Effector CD8-positive, alpha-beta T cell (primary cell): ENCODE data around the gene MUC5B.
"Not testable (repeated sequence)": the region's sequence is repeated elsewhere in the genome, so short reads cannot be mapped to it uniquely, and the experiment has no call there.

Experiments
- DNase-seq: peaks from one replicate; lab custom pipeline; 2025; lab: John Stamatoyannopoulos, UW
- total RNA-seq, 4 experiments: gene quantifications; one replicate each; lab custom pipeline; 2026; lab: John Stamatoyannopoulos, UW

The MUC5B gene, protein sequence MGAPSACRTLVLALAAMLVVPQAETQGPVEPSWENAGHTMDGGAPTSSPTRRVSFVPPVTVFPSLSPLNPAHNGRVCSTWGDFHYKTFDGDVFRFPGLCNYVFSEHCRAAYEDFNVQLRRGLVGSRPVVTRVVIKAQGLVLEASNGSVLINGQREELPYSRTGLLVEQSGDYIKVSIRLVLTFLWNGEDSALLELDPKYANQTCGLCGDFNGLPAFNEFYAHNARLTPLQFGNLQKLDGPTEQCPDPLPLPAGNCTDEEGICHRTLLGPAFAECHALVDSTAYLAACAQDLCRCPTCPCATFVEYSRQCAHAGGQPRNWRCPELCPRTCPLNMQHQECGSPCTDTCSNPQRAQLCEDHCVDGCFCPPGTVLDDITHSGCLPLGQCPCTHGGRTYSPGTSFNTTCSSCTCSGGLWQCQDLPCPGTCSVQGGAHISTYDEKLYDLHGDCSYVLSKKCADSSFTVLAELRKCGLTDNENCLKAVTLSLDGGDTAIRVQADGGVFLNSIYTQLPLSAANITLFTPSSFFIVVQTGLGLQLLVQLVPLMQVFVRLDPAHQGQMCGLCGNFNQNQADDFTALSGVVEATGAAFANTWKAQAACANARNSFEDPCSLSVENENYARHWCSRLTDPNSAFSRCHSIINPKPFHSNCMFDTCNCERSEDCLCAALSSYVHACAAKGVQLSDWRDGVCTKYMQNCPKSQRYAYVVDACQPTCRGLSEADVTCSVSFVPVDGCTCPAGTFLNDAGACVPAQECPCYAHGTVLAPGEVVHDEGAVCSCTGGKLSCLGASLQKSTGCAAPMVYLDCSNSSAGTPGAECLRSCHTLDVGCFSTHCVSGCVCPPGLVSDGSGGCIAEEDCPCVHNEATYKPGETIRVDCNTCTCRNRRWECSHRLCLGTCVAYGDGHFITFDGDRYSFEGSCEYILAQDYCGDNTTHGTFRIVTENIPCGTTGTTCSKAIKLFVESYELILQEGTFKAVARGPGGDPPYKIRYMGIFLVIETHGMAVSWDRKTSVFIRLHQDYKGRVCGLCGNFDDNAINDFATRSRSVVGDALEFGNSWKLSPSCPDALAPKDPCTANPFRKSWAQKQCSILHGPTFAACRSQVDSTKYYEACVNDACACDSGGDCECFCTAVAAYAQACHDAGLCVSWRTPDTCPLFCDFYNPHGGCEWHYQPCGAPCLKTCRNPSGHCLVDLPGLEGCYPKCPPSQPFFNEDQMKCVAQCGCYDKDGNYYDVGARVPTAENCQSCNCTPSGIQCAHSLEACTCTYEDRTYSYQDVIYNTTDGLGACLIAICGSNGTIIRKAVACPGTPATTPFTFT (N-terminal part only)
- total RNA-seq: 0 to 0.18 (median 0.09) reads per million in 4 experiments

DNA sequence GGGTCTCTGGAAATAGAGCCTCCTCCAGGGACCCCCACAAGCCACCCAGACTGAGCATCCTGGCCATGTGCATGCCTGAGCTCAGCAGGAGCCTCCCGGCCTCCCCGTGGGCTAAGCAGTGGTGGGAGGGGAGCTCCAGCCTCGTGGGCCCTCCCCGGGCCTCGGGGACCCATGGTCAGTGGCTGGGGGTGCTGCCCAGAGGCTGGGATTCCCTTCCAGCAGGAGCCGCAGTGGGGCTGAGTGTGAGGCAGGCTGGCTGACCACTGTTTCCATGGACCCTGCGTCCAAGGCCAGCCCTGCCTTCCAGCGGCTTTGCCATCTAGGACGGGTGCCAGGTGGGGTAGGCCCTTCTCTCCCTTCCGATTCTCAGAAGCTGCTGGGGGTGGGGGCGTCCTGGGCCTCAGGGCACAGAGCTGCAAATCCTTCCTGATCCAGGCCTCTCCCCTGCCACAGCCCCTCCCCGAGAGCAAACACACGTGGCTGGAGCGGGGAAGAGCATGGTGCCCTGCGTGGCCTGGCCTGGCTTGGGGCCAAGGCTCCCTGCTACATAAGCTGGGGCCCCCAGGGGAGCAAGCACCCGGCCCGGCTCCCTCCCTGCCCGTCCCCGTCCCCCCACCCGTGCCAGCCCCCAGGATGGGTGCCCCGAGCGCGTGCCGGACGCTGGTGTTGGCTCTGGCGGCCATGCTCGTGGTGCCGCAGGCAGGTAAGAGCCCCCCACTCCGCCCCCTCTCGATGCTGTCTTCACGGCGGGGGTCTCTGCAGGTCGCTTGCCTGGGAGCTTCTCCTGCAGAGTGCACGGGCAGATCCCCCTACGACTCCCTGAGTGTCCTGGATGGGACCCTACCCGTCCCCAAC, at the start of gene MUC5B:
Gene MUC5B (plus strand): TSS at position 576 of the 855 bp plus-strand sequence. CDS start 58 bp downstream, at position 634.
- DNase-seq: no peak

DNA sequence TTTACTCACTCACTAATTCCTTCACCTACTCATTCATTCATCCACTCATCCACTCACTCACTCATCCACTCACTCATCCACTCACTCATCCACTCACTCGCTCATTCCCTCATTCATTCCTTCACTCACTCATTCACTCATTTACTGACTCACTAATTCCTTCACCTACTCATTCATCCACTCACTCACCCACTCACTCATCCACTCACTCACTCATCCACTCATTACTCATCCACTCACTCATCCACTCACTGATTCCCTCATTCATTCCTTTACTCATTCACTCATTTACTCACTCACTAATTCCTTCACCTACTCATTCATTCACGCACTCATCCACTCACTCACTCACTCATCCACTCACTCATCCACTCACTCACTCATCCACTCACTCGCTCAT, 49.5 kb upstream of the MUC5B start:
- DNase-seq: not testable (repeated sequence)

DNA sequence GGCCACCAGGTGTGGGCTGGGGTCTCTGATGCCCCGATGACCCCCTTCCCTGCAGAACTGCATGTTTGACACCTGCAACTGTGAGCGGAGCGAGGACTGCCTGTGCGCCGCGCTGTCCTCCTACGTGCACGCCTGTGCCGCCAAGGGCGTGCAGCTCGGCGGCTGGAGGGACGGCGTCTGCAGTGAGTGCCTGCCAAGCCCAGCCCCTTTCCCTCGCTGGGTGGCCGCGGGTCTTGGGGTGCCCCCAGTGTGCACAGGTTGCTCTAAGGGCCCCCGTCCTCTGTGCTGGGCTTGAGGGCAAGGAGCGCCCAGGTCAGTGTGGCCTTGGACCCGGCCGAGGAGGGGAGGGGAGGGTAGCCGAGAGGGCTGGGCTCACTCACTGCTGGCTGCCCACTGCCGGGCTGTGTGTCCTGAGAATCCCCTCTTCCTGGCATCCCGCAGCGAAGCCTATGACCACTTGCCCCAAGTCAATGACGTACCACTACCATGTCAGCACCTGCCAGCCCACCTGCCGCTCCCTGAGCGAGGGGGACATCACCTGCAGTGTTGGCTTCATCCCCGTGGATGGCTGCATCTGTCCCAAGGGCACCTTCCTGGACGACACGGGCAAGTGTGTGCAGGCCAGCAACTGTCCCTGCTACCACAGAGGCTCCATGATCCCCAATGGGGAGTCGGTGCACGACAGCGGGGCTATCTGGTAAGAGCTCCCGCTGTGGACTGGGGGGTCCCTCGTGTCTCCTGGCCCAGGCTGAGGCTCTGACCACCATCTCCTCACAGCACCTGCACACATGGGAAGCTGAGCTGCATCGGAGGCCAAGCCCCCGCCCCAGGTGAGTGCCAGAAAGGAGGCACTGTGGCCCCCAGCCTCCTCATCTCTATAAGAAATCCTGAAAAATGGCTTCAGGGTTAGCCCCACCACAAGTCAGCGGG, 48.2 kb upstream of the MUC5B start:
- DNase-seq: no peak

DNA sequence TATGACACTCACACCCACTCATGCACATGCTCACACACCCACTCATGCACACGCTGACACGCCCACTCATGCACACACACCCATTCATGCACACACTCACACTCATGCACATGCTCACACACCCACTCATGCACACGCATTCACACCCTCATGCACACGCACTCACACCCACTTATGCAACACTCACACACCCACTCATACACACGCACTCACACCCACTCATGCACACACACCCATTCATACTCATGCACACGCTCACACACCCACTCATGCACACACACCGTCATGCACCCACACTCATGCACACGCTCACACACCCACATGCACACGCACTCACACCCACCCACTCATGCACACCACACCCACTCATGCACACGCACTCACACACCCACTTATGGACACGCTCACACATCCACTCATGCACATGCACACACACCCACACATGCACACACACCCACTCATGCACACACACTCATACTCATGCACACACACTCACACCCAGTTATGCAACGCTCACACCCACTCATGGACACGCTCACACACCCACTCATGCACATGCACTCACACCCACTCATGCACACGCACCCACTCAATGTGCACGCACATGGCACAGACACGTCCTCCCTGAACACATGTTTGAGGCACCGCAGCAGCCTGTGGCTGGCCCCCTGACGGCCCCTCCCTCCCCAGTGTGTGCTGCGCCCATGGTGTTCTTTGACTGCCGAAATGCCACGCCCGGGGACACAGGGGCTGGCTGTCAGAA, 47.2 kb upstream of the MUC5B start:
- DNase-seq: no peak

DNA sequence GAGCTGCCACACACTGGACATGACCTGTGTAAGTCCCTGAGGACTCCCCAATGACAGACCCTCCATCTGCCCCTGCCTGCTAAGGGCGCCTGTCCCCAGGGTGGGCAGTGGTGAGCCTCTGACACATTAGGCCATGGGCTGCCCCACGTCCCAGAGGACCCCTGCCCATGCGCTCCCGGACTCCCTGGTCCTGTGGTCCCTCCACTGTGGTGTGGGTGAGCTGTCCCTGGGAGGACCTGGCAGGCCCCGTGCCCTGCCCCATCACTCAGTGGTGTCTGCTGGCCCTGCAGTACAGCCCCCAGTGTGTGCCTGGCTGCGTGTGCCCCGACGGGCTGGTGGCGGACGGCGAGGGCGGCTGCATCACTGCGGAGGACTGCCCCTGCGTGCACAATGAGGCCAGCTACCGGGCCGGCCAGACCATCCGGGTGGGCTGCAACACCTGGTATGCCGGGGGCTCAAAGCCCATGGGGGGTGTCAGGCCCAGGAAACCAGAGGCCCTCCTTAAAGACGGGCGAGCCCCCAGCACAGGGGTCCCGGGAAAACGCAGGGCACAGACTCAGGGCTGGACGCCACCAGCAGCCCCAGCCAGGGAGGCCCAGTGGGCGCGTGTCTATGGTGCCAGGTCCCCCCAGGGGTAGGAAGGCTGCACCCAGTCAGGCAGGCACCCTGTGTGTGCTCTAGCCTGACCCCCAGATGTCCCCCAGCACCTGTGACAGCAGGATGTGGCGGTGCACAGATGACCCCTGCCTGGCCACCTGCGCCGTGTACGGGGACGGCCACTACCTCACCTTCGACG, 46.4 kb upstream of the MUC5B start:
- DNase-seq: no peak

DNA sequence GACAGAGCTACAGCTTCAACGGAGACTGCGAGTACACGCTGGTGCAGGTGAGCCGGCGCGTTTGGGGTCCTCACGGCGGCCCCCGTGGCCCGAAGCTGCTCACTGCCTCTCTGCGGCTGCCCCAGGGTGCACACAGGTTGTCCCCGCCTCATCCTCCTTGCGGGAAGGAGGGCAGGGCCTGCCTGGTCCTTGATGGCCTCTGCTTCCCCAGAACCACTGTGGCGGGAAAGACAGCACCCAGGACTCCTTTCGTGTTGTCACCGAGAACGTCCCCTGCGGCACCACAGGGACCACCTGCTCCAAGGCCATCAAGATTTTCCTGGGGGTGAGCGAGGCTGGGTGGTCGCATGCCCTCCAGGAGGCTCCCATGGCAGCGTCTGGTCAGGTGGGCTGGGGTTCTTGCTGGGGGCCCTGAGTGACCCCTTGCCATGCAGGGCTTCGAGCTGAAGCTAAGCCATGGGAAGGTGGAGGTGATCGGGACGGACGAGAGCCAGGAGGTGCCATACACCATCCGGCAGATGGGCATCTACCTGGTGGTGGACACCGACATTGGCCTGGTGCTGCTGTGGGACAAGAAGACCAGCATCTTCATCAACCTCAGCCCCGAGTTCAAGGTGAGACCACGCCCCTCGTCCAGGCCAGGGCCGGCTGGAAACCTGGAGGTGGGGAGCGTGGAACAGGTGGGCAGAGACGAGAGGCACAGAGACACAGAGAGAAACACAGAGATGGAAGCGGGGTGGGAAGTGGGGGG, 45.7 kb upstream of the MUC5B start:
- DNase-seq: no peak

DNA sequence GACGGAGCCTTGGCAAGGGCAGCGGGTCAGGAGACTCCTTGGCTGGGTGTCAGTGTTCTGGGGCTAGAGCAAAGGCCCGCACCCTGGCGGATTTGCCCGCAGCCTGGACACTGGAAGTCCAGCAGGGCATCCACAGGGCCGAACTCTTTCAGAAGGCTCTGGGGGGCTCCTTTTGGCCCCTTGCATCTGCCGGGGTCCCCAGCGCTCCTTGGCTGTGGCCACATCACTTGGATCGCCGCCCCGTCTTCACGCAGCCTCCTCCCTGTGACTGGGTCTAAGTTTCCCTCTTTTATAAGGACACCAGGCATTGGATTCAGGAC, 45.1 kb upstream of the MUC5B start:
- no peak for DNase-seq

DNA sequence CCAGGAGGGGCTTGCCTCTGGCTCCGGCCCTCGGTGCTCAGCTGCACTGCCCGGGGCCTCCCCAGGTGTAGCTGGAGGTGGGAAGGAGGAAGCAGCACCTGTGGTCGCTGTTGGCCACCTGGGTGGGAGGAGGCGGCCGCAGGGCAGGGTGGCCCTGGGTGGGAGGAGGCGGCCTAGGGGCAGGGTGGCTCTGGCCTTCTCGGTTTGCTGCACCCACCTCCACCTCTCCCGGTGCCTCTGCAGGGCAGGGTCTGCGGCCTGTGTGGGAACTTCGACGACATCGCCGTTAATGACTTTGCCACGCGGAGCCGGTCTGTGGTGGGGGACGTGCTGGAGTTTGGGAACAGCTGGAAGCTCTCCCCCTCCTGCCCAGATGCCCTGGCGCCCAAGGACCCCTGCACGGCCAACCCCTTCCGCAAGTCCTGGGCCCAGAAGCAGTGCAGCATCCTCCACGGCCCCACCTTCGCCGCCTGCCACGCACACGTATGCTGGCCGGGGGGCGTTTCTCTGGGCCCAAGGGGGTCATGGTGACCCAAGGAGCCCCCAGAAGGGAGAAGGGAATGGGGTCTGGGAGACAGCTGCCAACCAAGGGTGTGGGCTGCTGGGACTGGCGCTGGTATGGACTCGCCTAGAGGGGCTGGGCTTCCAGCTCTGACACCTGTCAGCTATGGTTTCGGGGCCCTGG, 44.5 kb upstream of the MUC5B start:
- no peak for DNase-seq

DNA sequence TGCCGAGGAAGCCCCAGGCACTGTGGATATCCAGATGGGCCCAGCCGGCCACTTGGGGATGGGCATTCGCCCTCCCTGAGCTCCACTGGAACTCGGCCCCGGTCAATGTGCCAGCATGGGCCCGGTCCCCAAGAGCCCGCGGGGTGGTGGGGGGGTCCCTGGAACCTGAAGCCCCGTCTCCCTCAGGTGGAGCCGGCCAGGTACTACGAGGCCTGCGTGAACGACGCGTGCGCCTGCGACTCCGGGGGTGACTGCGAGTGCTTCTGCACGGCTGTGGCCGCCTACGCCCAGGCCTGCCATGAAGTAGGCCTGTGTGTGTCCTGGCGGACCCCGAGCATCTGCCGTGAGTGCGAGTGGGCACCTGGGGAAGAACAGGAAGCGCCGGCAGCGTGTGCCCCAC, 44.0 kb upstream of the MUC5B start:
- DNase-seq: no peak

DNA sequence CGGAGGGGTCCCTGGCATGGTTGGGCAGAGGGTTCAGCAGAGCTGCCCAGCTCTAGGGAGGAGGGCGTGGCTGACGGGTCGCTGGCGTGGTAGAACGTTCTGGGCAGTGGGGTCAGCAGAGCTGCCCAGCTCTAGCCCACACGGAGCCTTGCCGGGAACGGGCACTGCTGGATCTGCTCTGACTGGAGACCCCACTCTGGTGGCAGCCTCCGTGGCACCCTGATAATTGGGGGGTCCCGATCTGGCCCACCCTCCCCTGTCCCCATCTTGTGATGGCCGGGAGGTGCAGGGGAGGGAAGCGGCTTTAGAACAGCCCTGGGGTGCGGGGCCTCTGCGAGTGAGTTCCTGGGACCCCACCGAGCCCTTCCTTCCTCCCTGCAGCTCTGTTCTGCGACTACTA, 43.2 kb upstream of the MUC5B start:
- no peak for DNase-seq

DNA sequence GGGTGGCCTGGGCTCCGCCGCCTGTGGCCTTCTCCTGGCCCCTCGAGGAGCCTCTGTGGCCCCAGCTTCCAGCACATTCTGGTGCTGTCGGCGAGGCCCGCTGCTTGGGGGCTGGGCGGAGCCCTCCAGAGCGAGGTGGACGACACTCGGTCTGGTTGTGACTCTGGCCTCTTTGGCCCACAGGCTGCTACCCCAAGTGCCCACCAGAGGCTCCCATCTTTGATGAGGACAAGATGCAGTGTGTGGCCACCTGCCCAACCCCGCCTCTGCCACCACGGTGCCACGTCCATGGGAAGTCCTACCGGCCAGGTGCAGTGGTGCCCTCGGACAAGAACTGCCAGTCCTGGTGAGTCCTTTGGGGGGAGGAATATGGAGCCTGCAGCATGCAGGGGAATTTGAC, 42.7 kb upstream of the MUC5B start:
- DNase-seq: no peak

DNA sequence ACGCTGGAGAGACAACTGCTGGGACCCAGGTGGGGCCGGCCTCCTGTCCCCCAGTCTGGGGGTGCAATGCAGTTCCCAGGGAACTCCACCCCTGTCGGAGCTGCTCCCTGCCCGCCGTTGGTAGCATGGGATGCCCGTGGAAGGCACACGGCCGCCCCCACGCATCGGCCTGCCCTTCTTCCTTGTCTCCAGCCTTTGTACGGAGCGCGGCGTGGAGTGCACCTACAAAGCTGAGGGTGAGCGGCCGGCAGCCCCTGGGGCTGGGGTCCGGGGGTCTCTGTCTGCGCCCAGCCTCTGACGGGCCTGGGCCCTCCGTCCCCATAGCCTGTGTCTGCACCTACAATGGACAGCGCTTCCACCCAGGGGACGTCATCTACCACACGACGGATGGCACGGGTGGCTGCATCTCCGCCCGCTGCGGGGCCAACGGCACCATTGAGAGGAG, 41.9 kb upstream of the MUC5B start:
- no peak for DNase-seq

DNA sequence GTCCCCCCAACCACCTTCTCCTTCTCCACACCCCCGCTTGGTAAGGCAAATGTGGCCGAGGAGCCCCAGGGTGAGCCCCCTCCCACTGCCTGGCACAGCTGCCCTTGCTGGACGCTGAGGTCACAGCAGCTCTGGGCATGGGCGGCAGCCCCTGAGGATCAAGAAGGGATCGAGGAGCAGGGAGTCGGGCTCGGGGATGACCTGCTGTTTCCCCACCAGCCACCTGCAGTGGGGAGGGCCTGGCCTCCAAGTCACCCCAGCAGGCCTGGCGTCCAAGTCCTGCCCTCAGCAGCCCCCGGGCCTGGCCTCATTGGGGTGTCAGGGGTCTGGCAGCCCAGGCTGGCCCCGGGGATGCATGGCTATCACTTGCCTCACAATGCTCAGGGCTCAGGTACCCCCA, 41.4 kb upstream of the MUC5B start:
- DNase-seq: no peak

DNA sequence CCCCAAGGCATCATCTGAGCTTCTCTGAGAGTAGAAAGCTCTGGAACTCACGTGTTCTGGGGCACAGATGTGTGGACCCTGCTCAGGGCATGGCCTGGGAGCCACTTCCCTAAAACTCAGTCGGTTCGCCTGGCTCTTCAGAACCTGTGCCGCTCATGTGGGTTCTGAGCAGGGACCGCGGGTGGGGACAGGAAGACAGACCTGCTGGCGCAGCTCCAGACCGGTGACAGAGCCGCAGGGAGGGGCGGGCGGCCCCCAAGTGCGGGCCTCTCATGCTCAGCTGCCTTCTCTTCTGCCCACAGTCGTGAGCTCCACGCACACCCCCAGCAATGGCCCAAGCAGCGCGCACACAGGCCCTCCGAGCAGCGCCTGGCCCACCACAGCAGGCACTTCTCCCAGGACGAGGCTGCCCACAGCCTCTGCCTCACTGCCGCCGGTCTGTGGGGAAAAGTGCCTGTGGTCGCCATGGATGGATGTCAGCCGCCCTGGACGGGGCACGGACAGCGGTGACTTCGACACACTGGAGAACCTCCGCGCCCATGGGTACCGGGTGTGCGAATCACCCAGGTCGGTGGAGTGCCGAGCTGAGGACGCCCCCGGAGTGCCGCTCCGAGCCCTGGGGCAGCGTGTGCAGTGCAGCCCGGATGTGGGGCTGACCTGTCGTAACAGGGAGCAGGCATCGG, 40.9 kb upstream of the MUC5B start:
- no peak for DNase-seq

DNA sequence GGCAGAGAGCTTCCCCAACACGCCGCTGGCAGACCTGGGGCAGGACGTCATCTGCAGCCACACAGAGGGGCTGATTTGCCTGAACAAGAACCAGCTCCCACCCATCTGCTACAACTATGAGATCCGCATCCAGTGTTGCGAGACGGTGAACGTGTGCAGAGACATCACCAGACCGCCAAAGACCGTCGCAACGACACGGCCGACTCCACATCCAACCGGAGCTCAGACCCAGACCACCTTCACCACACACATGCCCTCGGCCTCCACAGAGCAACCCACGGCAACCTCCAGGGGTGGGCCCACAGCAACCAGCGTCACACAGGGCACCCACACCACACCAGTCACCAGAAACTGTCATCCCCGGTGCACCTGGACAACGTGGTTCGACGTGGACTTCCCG, 38.7 kb upstream of the MUC5B start:
- DNase-seq: not testable (repeated sequence)

DNA sequence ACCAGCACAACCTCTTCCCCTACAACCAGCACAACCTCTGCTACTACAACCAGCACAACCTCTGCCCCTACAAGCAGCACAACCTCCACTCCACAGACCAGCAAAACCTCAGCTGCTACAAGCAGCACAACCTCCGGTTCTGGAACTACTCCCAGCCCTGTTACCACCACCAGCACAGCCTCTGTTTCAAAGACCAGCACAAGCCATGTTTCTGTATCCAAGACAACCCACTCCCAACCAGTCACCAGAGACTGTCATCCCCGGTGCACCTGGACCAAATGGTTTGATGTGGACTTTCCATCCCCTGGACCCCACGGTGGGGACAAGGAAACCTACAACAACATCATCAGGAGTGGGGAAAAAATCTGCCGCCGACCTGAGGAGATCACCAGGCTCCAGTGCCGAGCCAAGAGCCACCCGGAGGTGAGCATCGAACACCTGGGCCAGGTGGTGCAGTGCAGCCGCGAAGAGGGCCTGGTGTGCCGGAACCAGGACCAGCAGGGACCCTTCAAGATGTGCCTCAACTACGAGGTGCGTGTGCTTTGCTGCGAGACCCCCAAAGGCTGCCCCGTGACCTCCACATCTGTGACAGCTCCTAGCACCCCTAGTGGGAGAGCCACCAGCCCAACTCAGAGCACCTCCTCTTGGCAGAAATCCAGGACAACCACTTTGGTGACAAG, 34.3 kb upstream of the MUC5B start:
- DNase-seq: not testable (repeated sequence)
